HCT116 (cell line): ENCODE results near the gene LCN2. TPM values are rescaled to one million over a fixed set of nuclear protein-coding genes. Genes with fewer than 3 reads are reported as not detected.

Experiments used
- ATAC-seq: fragments of 200-7000 bp; cut with Tn5 transposase; 2 replicates; pipeline ENCODE4 v1.9.1; 2020; ENCODE audit warnings: mild to moderate bottlenecking, moderate library complexity
- BruUV-seq: library from RNA; stranded (reverse); fragments of 400-500 nt; replicated peaks from 2 replicates; lab custom pipeline; 2021; lab: Mats Ljungman, UMichigan
- CTCF ChIA-PET: fragments of 300-600 bp; sonication (Branson Sonifier 250); formaldehyde crosslinking; loops from one replicate; lab custom pipeline; 2021; ENCODE audit warnings: antibody characterized with exemption; lab: Charles Lee
- POLR2A ChIA-PET: fragments of 300-600, 350-600 bp; sonication (Branson Sonifier 250); formaldehyde crosslinking; loops from one replicate; lab custom pipeline; 2021; ENCODE audit warnings: antibody characterized with exemption; lab: Charles Lee
- RAD21 ChIA-PET, 2 experiments: fragments of 300-600 bp; sonication (Branson Sonifier 250); formaldehyde crosslinking; loops; one replicate each; lab custom pipeline; 2023; ENCODE audit warnings: low total read pairs in 2 of 2; ENCODE audit not compliant: uncharacterized antibody in 2 of 2, unreplicated experiment in 2 of 2, low non-redundant PET in 1 of 2; lab: Charles Lee
- DNase-seq: peaks from one replicate; pipeline ENCODE4 v3.0.0-alpha.2; 2010; ENCODE audit warnings: low read depth, low spot score
- H2AFZ ChIP-seq: fragments of 200-600 bp; shearing (Covaris generic), sonication (generic); 2 replicates; pipeline ENCODE4 v1.6.1; 2017; ENCODE audit warnings: low read depth, mixed run types, mixed read lengths, antibody characterized with exemption, low read length; ENCODE audit not compliant: poor library complexity, severe bottlenecking
- H3K27ac ChIP-seq: 2 replicates; pipeline ENCODE4 v1.5.1; 2012; ENCODE audit warnings: low read depth, low read length
- H3K27me3 ChIP-seq: fragments of 200-600 bp; sonication (generic); 2 replicates; pipeline ENCODE4 v1.6.1; 2016; ENCODE audit warnings: mixed run types, low read length, mixed read lengths; ENCODE audit not compliant: insufficient read depth
- H3K36me3 ChIP-seq, 2 experiments: fragments of 200-500 bp in 1 of 2; fragments of 200-600 bp in 1 of 2; sonication (Bioruptor generic) in 1 of 2; sonication (generic) in 1 of 2; 2 replicates each; pipeline versions ENCODE4 v1.5.1 to v1.6.1; 2014 to 2016; ENCODE audit warnings: low read length in 2 of 2, inconsistent platforms in 1 of 2, mixed read lengths in 1 of 2, mixed run types in 1 of 2; ENCODE audit not compliant: insufficient read depth in 2 of 2, control insufficient read depth in 1 of 2
- H3K4me1 ChIP-seq, 2 experiments: fragments of 200-600 bp in 1 of 2; sonication (generic) in 1 of 2; 2 replicates each; pipeline versions ENCODE4 v1.5.1 to v1.6.1; 2012 to 2017; ENCODE audit warnings: low read length in 2 of 2, inconsistent platforms in 1 of 2, mild to moderate bottlenecking in 1 of 2, mixed read lengths in 1 of 2, mixed run types in 1 of 2, moderate library complexity in 1 of 2; ENCODE audit not compliant: insufficient read depth in 2 of 2, control insufficient read depth in 1 of 2
- H3K4me2 ChIP-seq: fragments of 200-600 bp; sonication (generic); 2 replicates; pipeline ENCODE4 v1.6.1; 2017; ENCODE audit warnings: mixed run types, low read length, mixed read lengths
- H3K4me3 ChIP-seq, 2 experiments: fragments of 200-600 bp in 1 of 2; sonication (generic) in 1 of 2; replicated peaks in 1 of 2; 2 replicates each; pipeline ENCODE4 v1.5.1; 2011 to 2016; ENCODE audit warnings: low read length in 2 of 2, control low read depth in 1 of 2, low read depth in 1 of 2, mild to moderate bottlenecking in 1 of 2, mixed read lengths in 1 of 2, mixed run types in 1 of 2
- H3K79me2 ChIP-seq: fragments of 200-600 bp; sonication (generic); 2 replicates; pipeline ENCODE4 v1.6.1; 2017; ENCODE audit warnings: mild to moderate bottlenecking, mixed run types, low read length, moderate library complexity, mixed read lengths; ENCODE audit not compliant: insufficient read depth
- H3K9ac ChIP-seq: fragments of 200-600 bp; sonication (generic); 2 replicates; pipeline ENCODE4 v1.6.1; 2016; ENCODE audit warnings: low read length, mixed read lengths
- H3K9me2 ChIP-seq: fragments of 200-600 bp; sonication (generic), shearing (Covaris generic); 2 replicates; pipeline ENCODE4 v1.6.1; 2017; ENCODE audit warnings: mixed run types, mild to moderate bottlenecking, moderate library complexity; ENCODE audit not compliant: insufficient read depth
- H3K9me3 ChIP-seq, 2 experiments: fragments of 200-500 bp in 1 of 2; fragments of 200-600 bp in 1 of 2; sonication (Bioruptor generic) in 1 of 2; sonication (generic) in 1 of 2; 2 replicates each; pipeline ENCODE4 v1.6.1; 2014 to 2017; ENCODE audit warnings: low read length in 2 of 2, mixed read lengths in 2 of 2, inconsistent platforms in 1 of 2, low read depth in 1 of 2, mild to moderate bottlenecking in 1 of 2, mixed run types in 1 of 2, moderate library complexity in 1 of 2; ENCODE audit not compliant: control insufficient read depth in 1 of 2, insufficient read depth in 1 of 2
- H4K20me1 ChIP-seq: fragments of 200-600 bp; sonication (generic), shearing (Covaris generic); 2 replicates; pipeline ENCODE4 v1.6.1; 2017; ENCODE audit warnings: mixed run types, mild to moderate bottlenecking, moderate library complexity; ENCODE audit not compliant: insufficient read depth
- CEBPB ChIP-seq: IDR thresholded peaks from 2 replicates; pipeline ENCODE4 v1.6.1; 2012; ENCODE audit warnings: low read depth
- POLR2AphosphoS5 ChIP-seq: IDR thresholded peaks from 2 replicates; pipeline ENCODE4 v1.6.1; 2011; ENCODE audit warnings: mild to moderate bottlenecking, low read depth, low read length, moderate library complexity
- REST ChIP-seq: IDR thresholded peaks from 2 replicates; pipeline ENCODE4 v1.6.1; 2012; ENCODE audit warnings: low read depth
- SP1 ChIP-seq: IDR thresholded peaks from 2 replicates; pipeline ENCODE4 v1.6.1; 2012; ENCODE audit warnings: low read depth
- SRF ChIP-seq: IDR thresholded peaks from 2 replicates; pipeline ENCODE4 v1.6.1; 2012; ENCODE audit warnings: low read depth
- ZBTB33 ChIP-seq: IDR thresholded peaks from 2 replicates; pipeline ENCODE4 v1.6.1; 2011; ENCODE audit warnings: mild to moderate bottlenecking, low read length, moderate library complexity; ENCODE audit not compliant: insufficient replicate concordance; ENCODE audit errors: extremely low read depth
- ZFX ChIP-seq: fragments of 450-650 bp; IDR thresholded peaks from 2 replicates; pipeline ENCODE4 v1.6.1; 2017
- ZNF274 ChIP-seq: fragments of 200-500 bp; sonication (Bioruptor generic); IDR thresholded peaks from 2 replicates; pipeline ENCODE4 v1.6.1; 2014; ENCODE audit warnings: mild to moderate bottlenecking, low read depth, low read length, inconsistent platforms
- intact Hi-C: fragments of 100-400 bp; cut with micrococcal nuclease; formaldehyde crosslinking; loops from 2 replicates; pipeline ENCODE4 v1.10.0; 2022
- total RNA-seq: library from RNA; stranded (reverse); gene quantifications from one replicate; pipeline ENCODE4 v1.2.1, GENCODE V29; 2021; ENCODE audit not compliant: unreplicated experiment
- TF ChIP-seq, protein P1 (sequence below): IDR thresholded peaks from 2 replicates; pipeline ENCODE4 v1.6.1; 2012

The LCN2 gene
- total RNA-seq, 1 experiment from 2014 or later, result 9.2 TPM

- TF ChIP-seq POLR2AphosphoS5 (no peak), CEBPB (no peak), SRF (no peak)
Measured at GRCh38 chr9:128121924-128122808, 27.1 kb upstream of the LCN2 start (continued).

DNA sequence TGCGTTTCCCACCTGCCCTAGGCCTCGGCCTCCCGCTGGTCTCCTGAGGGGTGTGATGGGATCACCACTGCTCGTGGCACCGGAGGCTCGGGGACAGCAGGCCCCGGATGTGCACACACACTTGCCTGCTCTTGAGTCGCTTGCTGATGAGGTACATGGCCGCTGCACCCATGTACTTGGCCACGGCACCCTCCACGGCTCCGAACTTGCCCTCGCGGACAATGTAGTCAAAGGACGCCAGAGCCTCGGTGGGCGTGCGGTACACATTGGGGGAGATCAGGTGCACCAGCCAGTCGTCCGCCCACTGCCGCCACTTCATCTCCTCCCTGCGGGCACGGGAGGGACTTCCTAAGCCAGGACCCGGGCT, 26.5 kb upstream of the LCN2 start:
- H3K9ac ChIP-seq, result no peak overlapping the region
- no peaks in the 10 kb centered on the region for H3K27me3 ChIP-seq
- no peak overlapping the region for H3K4me2 ChIP-seq
- H3K36me3 ChIP-seq, result peaks cover 6 to 30% of the 10 kb centered on the region in 2 experiments; a peak in 3 of 4 replicates
- H3K4me3 ChIP-seq, result no peak overlapping the region
- BruUV-seq, result no TSS peak
- intact Hi-C loops, result no loop called here
- no peaks in the 10 kb centered on the region for H3K9me3 ChIP-seq
- H4K20me1 ChIP-seq, result peaks cover 9% of the 10 kb centered on the region; the same call in 1 of the 2 replicates
- no peak overlapping the region for H2AFZ ChIP-seq
- TF ChIP-seq, protein P1, sequence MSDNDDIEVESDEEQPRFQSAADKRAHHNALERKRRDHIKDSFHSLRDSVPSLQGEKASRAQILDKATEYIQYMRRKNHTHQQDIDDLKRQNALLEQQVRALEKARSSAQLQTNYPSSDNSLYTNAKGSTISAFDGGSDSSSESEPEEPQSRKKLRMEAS, result no peak
- TF ChIP-seq ZBTB33 (no peak), REST (no peak), ZFX (no peak), ZNF274 (no peak), SP1 (no peak)
- ATAC-seq, result no peak
- H3K9me2 ChIP-seq, result no peaks in the 10 kb centered on the region
- CTCF ChIA-PET, result no interaction called here
- H3K79me2 ChIP-seq, result peaks cover 39% of the 10 kb centered on the region
- POLR2A ChIA-PET, result no interaction called here
- H3K27ac ChIP-seq, result no peak overlapping the region
- RAD21 ChIA-PET, result no interaction called here
- no peak for DNase-seq
- H3K4me1 ChIP-seq, result peaks cover 12 to 22% of the 10 kb centered on the region in 2 experiments
